ENCODE results near the gene PRDM15. TPM values are rescaled to one million over a fixed set of nuclear protein-coding genes. Genes with fewer than 3 reads are reported as not detected.

PRDM15 gene
- total and polyA plus RNA-seq, 2 donors (not counting 3 experiments of a cell fraction or from before 2014, with no cell fraction given): 11.8 to 12.9 TPM

- H3K27ac ChIP-seq (ENCODE audit: insufficient read depth, low read depth, low read length): no peak overlapping the region
- intact Hi-C loops (cut with micrococcal nuclease): no loop called here
- no peaks in the 10 kb centered on the region for H3K79me2 ChIP-seq (ENCODE audit: control insufficient read depth, insufficient read depth, low read length)
- peaks cover 12 to 38% of the 10 kb centered on the region in 2 experiments for H3K36me3 ChIP-seq (ENCODE audit: control insufficient read depth in 2 of 2, extremely low read depth in 1 of 2, insufficient read depth in 2 of 2, low read length in 2 of 2)
- CTCF ChIA-PET: no interaction called here
- H4K20me1 ChIP-seq (replicated peaks; ENCODE audit: control insufficient read depth, extremely low read depth, insufficient read depth, low read length): no peaks in the 10 kb centered on the region
- no peaks in the 10 kb centered on the region for H3K27me3 ChIP-seq (ENCODE audit: control insufficient read depth in 2 of 2, insufficient read depth in 2 of 2, low read length in 2 of 2)
- POLR2A ChIA-PET: no interaction called here
- H3K9ac ChIP-seq (replicated peaks; ENCODE audit: extremely low read depth, insufficient read depth, low read length): no peak overlapping the region
- dilution Hi-C loops (cut with MboI; ENCODE audit: extremely low pct_ligation_motif_present, low sequenced_read_pairs): no loop called here
- H3K4me1 ChIP-seq (ENCODE audit: control insufficient read depth, extremely low read depth, insufficient read depth, low read length): peaks cover 1% of the 10 kb centered on the region
- H3K9me1 ChIP-seq (replicated peaks; ENCODE audit: control insufficient read depth, extremely low read depth, insufficient read depth, low read length): no peaks in the 10 kb centered on the region
- no peaks in the 10 kb centered on the region for H3K9me3 ChIP-seq (replicated peaks; ENCODE audit: control insufficient read depth, insufficient read depth, low read length)
- no peak overlapping the region for H2AFZ ChIP-seq (ENCODE audit: low read depth, low read length)
- no TSS peak for BruUV-seq (replicated peaks)
- FAIRE-seq (no peak), DNase-seq (ENCODE audit: low read depth, low spot score) (no peak)
- H3K4me3 ChIP-seq (replicated peaks in 1 of 3; ENCODE audit: insufficient read depth in 1 of 3, low read depth in 1 of 3, low read length in 3 of 3): no peak overlapping the region
- no peak for TF ChIP-seq MAX (IDR thresholded peaks at IDR 0.05; ENCODE audit: insufficient read depth, insufficient read length)
- TF ChIP-seq GATA2 (IDR thresholded peaks at IDR 0.05; ENCODE audit: insufficient read depth, insufficient read length, low read depth, low read length): no peak
- TF ChIP-seq POLR2A (IDR thresholded peaks at IDR 0.05; ENCODE audit: low read depth, low read length): no peak
- no peak for TF ChIP-seq FOS (IDR thresholded peaks at IDR 0.05; ENCODE audit: borderline replicate concordance, insufficient read depth, low read length)
- TF ChIP-seq JUN (IDR thresholded peaks at IDR 0.05; ENCODE audit: borderline replicate concordance, insufficient read depth, insufficient read length, low read depth): no peak
- TF ChIP-seq MYC (IDR thresholded peaks at IDR 0.05; ENCODE audit: low read depth, low read length): no peak
- no peak for TF ChIP-seq POLR2AphosphoS5 (IDR thresholded peaks at IDR 0.05; ENCODE audit: insufficient read depth, low read depth, low read length)
- no peak for TF ChIP-seq EZH2 (IDR thresholded peaks at IDR 0.05; ENCODE audit: borderline replicate concordance, low read depth, low read length, severe bottlenecking)
- no peak overlapping the region for H3K4me2 ChIP-seq (ENCODE audit: insufficient read depth, low read length)
Observed at GRCh38 chr21:41901099-41901498, 22.0 kb upstream of the PRDM15 start.

- peaks cover 9 to 33% of the 10 kb centered on the region in 2 experiments for H3K36me3 ChIP-seq (ENCODE audit: control insufficient read depth in 2 of 2, extremely low read depth in 1 of 2, insufficient read depth in 2 of 2, low read length in 2 of 2)
- ChIA-PET POLR2A (no interaction called here), CTCF (no interaction called here)
- no peak overlapping the region for H3K4me2 ChIP-seq (ENCODE audit: insufficient read depth, low read length)
- H3K27ac ChIP-seq (ENCODE audit: insufficient read depth, low read depth, low read length): no peak overlapping the region
- intact Hi-C loops (cut with micrococcal nuclease): no loop called here
- H3K79me2 ChIP-seq (ENCODE audit: control insufficient read depth, insufficient read depth, low read length): no peaks in the 10 kb centered on the region
- H2AFZ ChIP-seq (ENCODE audit: low read depth, low read length): no peak overlapping the region
- no peak overlapping the region for H3K9ac ChIP-seq (replicated peaks; ENCODE audit: extremely low read depth, insufficient read depth, low read length)
- FAIRE-seq: no peak
- no TSS peak for BruUV-seq (replicated peaks)
- no peaks in the 10 kb centered on the region for H3K9me3 ChIP-seq (replicated peaks; ENCODE audit: control insufficient read depth, insufficient read depth, low read length)
- H3K4me1 ChIP-seq (ENCODE audit: control insufficient read depth, extremely low read depth, insufficient read depth, low read length): peaks cover 8% of the 10 kb centered on the region
- no peak overlapping the region for H3K4me3 ChIP-seq (replicated peaks in 1 of 3; ENCODE audit: insufficient read depth in 1 of 3, low read depth in 1 of 3, low read length in 3 of 3)
- dilution Hi-C loops (cut with MboI; ENCODE audit: extremely low pct_ligation_motif_present, low sequenced_read_pairs): no loop called here
- no peak for DNase-seq (ENCODE audit: low read depth, low spot score)
- no peaks in the 10 kb centered on the region for H3K27me3 ChIP-seq (ENCODE audit: control insufficient read depth in 2 of 2, insufficient read depth in 2 of 2, low read length in 2 of 2)
- no peak for TF ChIP-seq POLR2AphosphoS5 (IDR thresholded peaks at IDR 0.05; ENCODE audit: insufficient read depth, low read depth, low read length)
- no peak for TF ChIP-seq JUN (IDR thresholded peaks at IDR 0.05; ENCODE audit: borderline replicate concordance, insufficient read depth, insufficient read length, low read depth)
- TF ChIP-seq MAX (IDR thresholded peaks at IDR 0.05; ENCODE audit: insufficient read depth, insufficient read length): no peak
- no peak for TF ChIP-seq EZH2 (IDR thresholded peaks at IDR 0.05; ENCODE audit: borderline replicate concordance, low read depth, low read length, severe bottlenecking)
- TF ChIP-seq POLR2A (IDR thresholded peaks at IDR 0.05; ENCODE audit: low read depth, low read length): no peak
- no peak for TF ChIP-seq CTCF (IDR thresholded peaks at IDR 0.05; ENCODE audit: extremely low read depth in 1 of 2, insufficient read depth in 1 of 2, low read depth in 1 of 2, low read length in 2 of 2)
- no peak for TF ChIP-seq GATA2 (IDR thresholded peaks at IDR 0.05; ENCODE audit: insufficient read depth, insufficient read length, low read depth, low read length)
- TF ChIP-seq FOS (IDR thresholded peaks at IDR 0.05; ENCODE audit: borderline replicate concordance, insufficient read depth, low read length): no peak
- no peak for TF ChIP-seq MYC (IDR thresholded peaks at IDR 0.05; ENCODE audit: low read depth, low read length)
- no peaks in the 10 kb centered on the region for H3K9me1 ChIP-seq (replicated peaks; ENCODE audit: control insufficient read depth, extremely low read depth, insufficient read depth, low read length)
- H4K20me1 ChIP-seq (replicated peaks; ENCODE audit: control insufficient read depth, extremely low read depth, insufficient read depth, low read length): no peaks in the 10 kb centered on the region
Observed at GRCh38 chr21:41900401-41900800, 21.3 kb upstream of the PRDM15 start.
